ENCODE data around the gene VEGFA.

VEGFA gene

GRCh38 chr6:43826730-43827129 is 56.7 kb downstream of the VEGFA start:
- no peak for DNase-seq

- no peak for DNase-seq
These were observed 57.9 kb downstream of the VEGFA start for GRCh38 chr6:43827898-43828297.

- peak; percentile 21 for DNase-seq
These were observed 58.7 kb downstream of the VEGFA start for GRCh38 chr6:43828711-43829110.

GRCh38 chr6:43829470-43829869 is 59.5 kb downstream of the VEGFA start:
- no peak for DNase-seq

DNA sequence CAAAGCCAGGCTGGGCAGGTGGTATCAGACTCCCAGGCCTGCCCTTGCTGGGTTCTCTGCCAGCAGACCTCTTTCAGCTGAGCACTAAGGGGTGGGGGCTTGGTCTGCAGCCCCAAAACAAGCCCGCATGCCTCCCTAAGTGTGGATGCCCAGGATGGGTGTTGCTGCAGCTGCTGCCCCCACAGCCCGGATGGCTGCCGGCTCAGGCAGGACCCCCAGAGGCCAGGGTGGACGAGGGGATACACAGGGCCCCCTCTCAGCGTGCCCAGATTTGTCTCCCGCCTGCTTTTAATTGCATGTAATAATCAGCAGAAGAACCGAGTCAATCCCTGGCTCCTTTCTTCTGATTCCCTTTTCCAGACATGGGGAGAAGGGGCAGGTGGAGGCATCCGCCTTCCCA is 60.8 kb downstream of the VEGFA start:
- no peak for DNase-seq

GRCh38 chr6:43831191-43831590 is 61.2 kb downstream of the VEGFA start:
- DNase-seq = peak; percentile 53

DNA sequence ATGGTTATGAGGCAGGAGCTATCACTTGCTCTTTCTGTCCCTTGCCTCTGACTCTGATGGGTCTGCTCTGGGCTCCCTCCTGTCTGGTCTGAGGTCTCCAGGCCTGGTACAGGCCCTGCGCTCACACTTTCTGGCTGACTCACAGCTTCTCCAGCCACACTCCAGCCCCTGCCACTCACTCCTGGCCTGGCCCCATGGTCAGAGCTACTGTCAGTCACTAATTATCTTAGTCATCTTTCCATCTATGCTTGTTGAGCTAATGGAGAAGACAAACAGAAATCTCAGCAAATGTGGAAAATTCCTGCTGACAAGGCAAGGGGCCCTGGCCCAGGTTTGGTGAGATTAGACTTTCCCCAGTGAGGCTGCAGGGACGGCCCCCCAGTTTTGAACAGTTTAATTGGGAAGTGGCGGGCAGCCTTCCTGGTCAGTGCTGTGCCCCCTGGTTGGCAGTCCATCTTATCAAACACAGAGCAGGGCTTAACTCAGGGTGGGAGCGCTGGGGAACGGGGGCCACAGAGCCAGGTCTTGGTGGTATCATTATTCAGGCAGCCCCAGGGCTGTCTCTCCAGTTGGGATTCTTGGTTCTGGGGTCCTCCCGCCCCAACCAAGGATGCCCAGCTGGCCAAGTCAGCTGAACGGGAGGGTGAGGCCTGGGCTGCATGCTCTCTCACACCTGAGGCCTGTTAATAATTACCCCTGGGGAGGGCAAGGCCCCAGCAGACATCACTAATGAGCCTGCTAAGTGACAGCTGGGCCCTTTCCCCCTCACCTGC is 63.4 kb downstream of the VEGFA start:
- DNase-seq = no peak

GRCh38 chr6:43833996-43834390 is 64.0 kb downstream of the VEGFA start:
- no peak for DNase-seq

GRCh38 chr6:43834528-43835155 is 64.6 kb downstream of the VEGFA start:
- DNase-seq = no peak

- no peak for DNase-seq
These were observed 65.9 kb downstream of the VEGFA start for GRCh38 chr6:43835872-43836419.

All from suppressor macrophage treated with lipopolysaccharide for 4 hours (primary cell).